ENCODE results near the gene TRPM2. TPM values are rescaled to one million over a fixed set of nuclear protein-coding genes. Genes with fewer than 3 reads are reported as not detected.

Gene TRPM2
- total and polyA plus RNA-seq, 4 experiments from 2014 or later, result 0.37 to 1.7 (median 1.3) TPM; not detected in 1

DNA sequence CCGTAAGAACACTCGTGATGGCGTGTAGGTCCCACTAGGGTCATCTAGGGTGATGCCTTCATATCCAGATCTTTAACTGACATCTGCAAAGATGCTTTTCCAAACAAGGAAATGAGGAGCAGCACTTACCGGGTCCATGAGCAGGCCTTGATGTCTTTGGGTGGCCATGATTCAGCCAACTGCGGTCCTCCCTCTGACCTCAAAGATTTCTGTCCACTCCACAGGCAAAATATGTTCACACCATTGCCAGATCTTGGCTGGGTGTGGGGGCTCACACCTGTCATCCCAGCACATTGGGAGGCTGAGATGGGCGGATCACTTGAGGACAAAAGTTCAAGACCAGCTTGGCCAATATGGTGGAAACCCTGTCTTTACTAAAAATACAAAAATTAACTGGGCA, 18.2 kb downstream of the TRPM2 start:
- intact Hi-C loops (cut with micrococcal nuclease), result no loop called here
- Histone ChIP-seq H3K27ac (ENCODE audit: low read depth, low read length) (no peak overlapping the region), H3K36me3 (ENCODE audit: insufficient read depth, low read length) (no peaks in the 10 kb centered on the region), H3K9me3 (ENCODE audit: control insufficient read depth in 1 of 2, low read length in 2 of 2) (no peaks in the 10 kb centered on the region), H3K27me3 (ENCODE audit: insufficient read depth, low read length) (no peaks in the 10 kb centered on the region), H3K4me1 (ENCODE audit: insufficient read depth, low read length) (peaks cover 18% of the 10 kb centered on the region), H3K4me3 (ENCODE audit: low read length in 2 of 2) (no peak overlapping the region)
- Mint-ChIP-seq H3K4me3 (no peak overlapping the region), H3K36me3 (no peaks in the 10 kb centered on the region), H3K27me3 (peaks cover 0 to 2% of the 10 kb centered on the region in 2 donors), H3K27ac (no peak overlapping the region), H3K9me3 (peaks cover 0 to under 1% (median 0%) of the 10 kb centered on the region in 8 donors), H3K4me1 (peaks cover 14 to 29% (median 17%) of the 10 kb centered on the region in 4 donors)
- no peak for DNase-seq
- CTCF ChIA-PET (ENCODE audit: partially characterized antibody), result no interaction called here
- POLR2A ChIA-PET (ENCODE audit: partially characterized antibody), result no interaction called here

DNA sequence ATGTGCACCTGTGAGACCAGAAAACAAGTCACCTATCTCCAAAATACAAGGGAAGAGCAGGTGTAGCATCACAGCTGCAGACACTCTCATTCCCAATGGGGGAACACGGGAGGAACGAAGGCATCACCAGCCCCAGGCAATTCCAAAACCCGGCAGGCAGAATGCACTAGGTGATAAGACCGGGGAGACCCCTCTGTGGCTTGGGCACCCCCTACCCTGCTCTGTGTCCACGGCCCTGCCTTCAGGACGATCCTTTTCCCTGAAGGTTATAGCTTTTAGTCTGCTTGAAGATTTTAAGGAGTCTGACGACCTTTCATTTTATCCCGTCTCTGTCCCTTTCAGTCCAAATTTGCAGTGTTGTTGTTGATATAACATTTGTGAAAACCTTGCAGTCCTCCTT, 19.2 kb downstream of the TRPM2 start:
- Mint-ChIP-seq H3K36me3 (no peaks in the 10 kb centered on the region), H3K4me3 (no peak overlapping the region), H3K9me3 (peaks cover 0 to under 1% (median 0%) of the 10 kb centered on the region in 8 donors), H3K27ac (no peak overlapping the region), H3K4me1 (peaks cover 14 to 29% (median 18%) of the 10 kb centered on the region in 4 donors), H3K27me3 (peaks cover 0 to 2% of the 10 kb centered on the region in 2 donors)
- Histone ChIP-seq H3K9me3 (ENCODE audit: control insufficient read depth in 1 of 2, low read length in 2 of 2) (no peaks in the 10 kb centered on the region), H3K4me3 (ENCODE audit: low read length in 2 of 2) (no peak overlapping the region), H3K27ac (ENCODE audit: low read depth, low read length) (no peak overlapping the region), H3K36me3 (ENCODE audit: insufficient read depth, low read length) (no peaks in the 10 kb centered on the region), H3K4me1 (ENCODE audit: insufficient read depth, low read length) (peaks cover 18% of the 10 kb centered on the region), H3K27me3 (ENCODE audit: insufficient read depth, low read length) (no peaks in the 10 kb centered on the region)
- intact Hi-C loops (cut with micrococcal nuclease), result no loop called here
- POLR2A ChIA-PET (ENCODE audit: partially characterized antibody), result no interaction called here
- DNase-seq, result no peak
- CTCF ChIA-PET (ENCODE audit: partially characterized antibody), result no interaction called here

DNA sequence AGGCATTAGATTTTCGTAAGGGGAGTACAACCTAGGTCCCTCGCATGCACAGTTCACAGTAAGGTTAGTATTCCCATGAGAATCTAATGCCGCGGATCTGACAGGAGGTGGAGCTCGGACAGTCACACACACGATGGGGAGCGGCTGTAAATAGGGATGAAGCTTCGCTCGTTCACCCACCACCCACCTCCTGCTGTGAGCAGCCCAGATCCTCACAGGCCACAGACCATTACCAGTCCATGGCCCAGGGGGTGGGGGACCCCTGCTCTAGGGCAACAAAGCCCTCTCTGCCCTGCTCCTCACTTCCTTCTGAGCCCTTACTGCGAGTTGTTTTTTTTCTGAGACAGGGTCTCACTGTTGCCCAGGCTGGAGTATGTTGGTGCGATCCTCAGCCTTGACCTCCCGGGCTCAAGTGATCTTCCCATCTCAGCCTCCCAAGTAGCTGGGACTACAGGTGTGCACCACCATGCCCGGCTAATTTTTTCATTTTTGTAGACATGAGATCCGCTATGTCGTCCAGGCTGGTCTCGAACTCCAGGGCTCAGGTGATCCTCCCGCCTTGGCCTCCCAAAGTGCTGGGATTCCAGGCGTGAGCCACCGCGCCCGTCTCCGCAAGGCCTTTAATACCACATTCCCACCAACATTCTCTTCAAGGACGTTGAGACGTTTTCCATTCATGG, 21.3 kb downstream of the TRPM2 start:
- peak overlapping the region in 4 of 7 donors; percentile 32 to 88 (median 68) for H3K27ac Mint-ChIP-seq
- H3K4me3 ChIP-seq (ENCODE audit: low read length in 2 of 2), result no peak overlapping the region
- H3K9me3 ChIP-seq (ENCODE audit: control insufficient read depth in 1 of 2, low read length in 2 of 2), result no peaks in the 10 kb centered on the region
- no peaks in the 10 kb centered on the region for H3K36me3 Mint-ChIP-seq
- DNase-seq, result no peak
- CTCF ChIA-PET (ENCODE audit: partially characterized antibody), result no interaction called here
- no peak overlapping the region for H3K27ac ChIP-seq (ENCODE audit: low read depth, low read length)
- no peaks in the 10 kb centered on the region for H3K36me3 ChIP-seq (ENCODE audit: insufficient read depth, low read length)
- H3K4me1 Mint-ChIP-seq, result peaks cover 14 to 25% (median 18%) of the 10 kb centered on the region in 4 donors
- H3K27me3 Mint-ChIP-seq, result no peaks in the 10 kb centered on the region
- H3K27me3 ChIP-seq (ENCODE audit: insufficient read depth, low read length), result no peaks in the 10 kb centered on the region
- POLR2A ChIA-PET (ENCODE audit: partially characterized antibody), result interaction anchor here (0.6 to 0.8 kb wide), 2 partner anchors 36 to 97 kb away, joined by 3 to 4 read pairs; partner anchors contain the start of gene CFAP410
- intact Hi-C loops (cut with micrococcal nuclease), result no loop called here
- peaks cover 18% of the 10 kb centered on the region for H3K4me1 ChIP-seq (ENCODE audit: insufficient read depth, low read length)
- H3K9me3 Mint-ChIP-seq, result peaks cover 0 to 2% (median 0%) of the 10 kb centered on the region in 8 donors
- peak overlapping the region in 7 of 8 donors; percentile 40 to 81 (median 73) for H3K4me3 Mint-ChIP-seq

DNA sequence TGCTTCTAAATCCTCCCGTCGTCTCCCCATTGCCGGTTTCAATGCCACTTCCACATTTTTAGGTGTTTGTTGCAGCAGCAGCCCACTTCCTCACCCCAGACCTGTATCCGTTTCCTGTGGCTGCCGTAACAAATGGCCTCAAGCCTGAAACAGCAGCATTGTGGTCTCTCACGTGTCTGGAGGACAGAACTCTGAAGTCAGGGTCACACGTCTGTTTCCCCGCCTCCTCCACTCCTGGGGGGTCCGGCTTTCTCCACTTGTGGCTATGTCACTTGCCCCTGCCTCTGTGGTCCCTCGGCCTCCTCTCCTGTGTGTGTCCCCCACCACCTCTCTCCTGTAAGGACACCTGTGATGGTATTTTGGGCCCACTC, 21.8 kb downstream of the TRPM2 start:
- Histone ChIP-seq H3K36me3 (ENCODE audit: insufficient read depth, low read length) (no peaks in the 10 kb centered on the region), H3K27ac (ENCODE audit: low read depth, low read length) (no peak overlapping the region), H3K4me3 (ENCODE audit: low read length in 2 of 2) (no peak overlapping the region), H3K27me3 (ENCODE audit: insufficient read depth, low read length) (no peaks in the 10 kb centered on the region), H3K9me3 (ENCODE audit: control insufficient read depth in 1 of 2, low read length in 2 of 2) (no peaks in the 10 kb centered on the region), H3K4me1 (ENCODE audit: insufficient read depth, low read length) (peaks cover 18% of the 10 kb centered on the region)
- CTCF ChIA-PET (ENCODE audit: partially characterized antibody), result no interaction called here
- H3K27me3 Mint-ChIP-seq, result no peaks in the 10 kb centered on the region
- peak overlapping the region in 7 of 8 donors; percentile 40 to 81 (median 73) for H3K4me3 Mint-ChIP-seq
- intact Hi-C loops (cut with micrococcal nuclease), result no loop called here
- POLR2A ChIA-PET (ENCODE audit: partially characterized antibody), result interaction anchor here (1.1 kb wide), 1 partner anchor 36 kb away, joined by 3 read pairs; the partner anchor contains the start of gene CFAP410
- H3K36me3 Mint-ChIP-seq, result no peaks in the 10 kb centered on the region
- H3K4me1 Mint-ChIP-seq, result peaks cover 14 to 25% (median 18%) of the 10 kb centered on the region in 4 donors
- peaks cover 0 to 2% (median 0%) of the 10 kb centered on the region in 8 donors for H3K9me3 Mint-ChIP-seq
- peak overlapping the region in 4 of 7 donors; percentile 65 to 88 (median 72) for H3K27ac Mint-ChIP-seq
- peak in 4 of 5 donors; percentile 18 to 51 (median 42) for DNase-seq

DNA sequence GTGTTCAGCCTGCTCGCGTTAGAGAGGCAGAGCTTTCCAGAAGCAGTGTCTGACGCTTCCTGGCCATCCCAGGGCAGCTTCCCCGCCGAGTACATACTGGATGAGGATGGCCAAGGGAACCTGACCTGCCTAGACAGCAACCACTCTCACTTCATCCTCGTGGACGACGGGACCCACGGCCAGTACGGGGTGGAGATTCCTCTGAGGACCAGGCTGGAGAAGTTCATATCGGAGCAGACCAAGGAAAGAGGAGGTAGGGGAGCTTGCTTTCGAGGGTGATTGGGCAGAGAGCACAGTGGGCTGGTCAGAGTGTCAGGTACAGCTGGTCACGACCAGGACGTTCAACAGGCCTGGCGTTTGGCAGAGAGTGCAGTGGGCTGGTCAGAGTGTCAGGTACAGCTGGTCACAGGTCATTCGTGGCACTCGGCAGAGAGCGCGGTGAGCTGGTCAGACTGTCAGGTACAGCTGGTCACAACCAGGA, 22.4 kb downstream of the TRPM2 start:
- peak overlapping the region in 1 of 7 donors; percentile 24 for H3K27ac Mint-ChIP-seq
- Histone ChIP-seq H3K4me1 (ENCODE audit: insufficient read depth, low read length) (peaks cover 18% of the 10 kb centered on the region), H3K4me3 (ENCODE audit: low read length in 2 of 2) (no peak overlapping the region), H3K9me3 (ENCODE audit: control insufficient read depth in 1 of 2, low read length in 2 of 2) (no peaks in the 10 kb centered on the region), H3K27ac (ENCODE audit: low read depth, low read length) (no peak overlapping the region), H3K36me3 (ENCODE audit: insufficient read depth, low read length) (no peaks in the 10 kb centered on the region), H3K27me3 (ENCODE audit: insufficient read depth, low read length) (no peaks in the 10 kb centered on the region)
- peaks cover 0 to 4% (median 0%) of the 10 kb centered on the region in 8 donors for H3K9me3 Mint-ChIP-seq
- H3K4me1 Mint-ChIP-seq, result peaks cover 14 to 25% (median 18%) of the 10 kb centered on the region in 4 donors
- no peaks in the 10 kb centered on the region for H3K36me3 Mint-ChIP-seq
- H3K27me3 Mint-ChIP-seq, result no peaks in the 10 kb centered on the region
- ChIA-PET POLR2A (ENCODE audit: partially characterized antibody) (interaction anchor here (1.1 kb wide), 1 partner anchor 37 kb away, joined by 3 read pairs; the partner anchor contains the start of gene CFAP410), CTCF (ENCODE audit: partially characterized antibody) (no interaction called here)
- H3K4me3 Mint-ChIP-seq, result peak overlapping the region in 3 of 8 donors; percentile 40 to 73 (median 46)
- no peak for DNase-seq
- intact Hi-C loops (cut with micrococcal nuclease), result no loop called here

DNA sequence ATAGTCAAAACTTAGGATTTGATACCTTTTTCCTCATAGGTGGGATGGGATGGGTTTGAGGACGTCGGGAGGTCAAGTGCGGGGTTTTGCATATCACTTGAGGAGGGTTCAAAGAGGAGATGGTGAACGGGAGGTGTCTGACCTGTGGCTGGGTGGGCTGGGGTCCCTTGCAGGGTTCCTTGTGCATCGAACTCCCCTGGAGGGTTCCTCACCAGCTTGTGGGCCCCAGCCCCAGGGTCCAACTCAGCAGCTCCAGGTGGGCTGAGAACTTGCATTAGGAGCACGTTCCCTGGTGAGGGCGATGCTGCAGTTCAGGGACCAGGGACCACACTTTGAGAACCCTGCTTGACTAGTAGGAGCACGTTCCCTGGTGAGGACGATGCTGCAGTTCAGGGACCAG, 23.2 kb downstream of the TRPM2 start:
- Histone ChIP-seq H3K4me3 (ENCODE audit: low read length in 2 of 2) (no peak overlapping the region), H3K27me3 (ENCODE audit: insufficient read depth, low read length) (no peaks in the 10 kb centered on the region), H3K4me1 (ENCODE audit: insufficient read depth, low read length) (peaks cover 18% of the 10 kb centered on the region), H3K36me3 (ENCODE audit: insufficient read depth, low read length) (no peaks in the 10 kb centered on the region), H3K27ac (ENCODE audit: low read depth, low read length) (no peak overlapping the region), H3K9me3 (ENCODE audit: control insufficient read depth in 1 of 2, low read length in 2 of 2) (no peaks in the 10 kb centered on the region)
- Mint-ChIP-seq H3K9me3 (peaks cover 0 to 4% (median 0%) of the 10 kb centered on the region in 8 donors), H3K27me3 (no peaks in the 10 kb centered on the region), H3K4me3 (no peak overlapping the region), H3K27ac (no peak overlapping the region), H3K4me1 (peaks cover 14 to 25% (median 18%) of the 10 kb centered on the region in 4 donors), H3K36me3 (no peaks in the 10 kb centered on the region)
- ChIA-PET CTCF (ENCODE audit: partially characterized antibody) (no interaction called here), POLR2A (ENCODE audit: partially characterized antibody) (no interaction called here)
- no peak for DNase-seq
- intact Hi-C loops (cut with micrococcal nuclease), result no loop called here

DNA sequence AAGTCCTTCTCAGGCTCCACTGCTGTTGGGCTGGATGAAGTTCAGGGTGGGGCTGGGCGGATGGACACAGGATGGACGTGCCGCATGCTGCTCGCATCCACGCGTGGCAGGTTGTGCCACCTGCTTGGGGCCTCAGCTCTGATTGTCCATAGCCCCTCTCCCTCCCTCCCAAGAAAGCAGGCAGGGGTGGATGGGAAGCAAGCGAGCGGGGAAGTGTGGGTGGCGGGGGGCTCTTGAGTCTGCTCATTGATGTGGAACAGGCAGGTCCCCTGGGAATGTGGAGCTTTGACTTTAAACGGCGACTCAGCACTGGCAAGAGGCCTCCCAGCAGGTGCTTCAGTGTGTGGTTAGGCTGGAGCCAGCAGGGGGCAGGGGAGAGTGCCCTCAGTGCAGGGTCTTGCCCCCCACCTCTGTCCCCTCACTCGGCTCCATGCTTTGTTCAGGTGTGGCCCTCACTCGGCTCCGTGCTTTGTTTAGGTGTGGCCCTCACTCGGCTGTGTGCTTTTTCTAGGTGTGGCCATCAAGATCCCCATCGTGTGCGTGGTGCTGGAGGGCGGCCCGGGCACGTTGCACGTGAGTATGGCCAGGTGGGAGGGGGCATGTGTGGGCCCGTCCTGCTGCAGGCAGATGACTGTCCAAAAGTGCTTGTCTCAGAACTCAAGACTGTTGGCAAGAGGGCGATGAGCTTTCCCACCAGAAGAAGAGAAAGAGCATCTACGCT, 23.9 kb downstream of the TRPM2 start:
- Histone ChIP-seq H3K36me3 (ENCODE audit: insufficient read depth, low read length) (no peaks in the 10 kb centered on the region), H3K27ac (ENCODE audit: low read depth, low read length) (no peak overlapping the region), H3K27me3 (ENCODE audit: insufficient read depth, low read length) (no peaks in the 10 kb centered on the region), H3K9me3 (ENCODE audit: control insufficient read depth in 1 of 2, low read length in 2 of 2) (no peaks in the 10 kb centered on the region), H3K4me1 (ENCODE audit: insufficient read depth, low read length) (peaks cover 18% of the 10 kb centered on the region), H3K4me3 (ENCODE audit: low read length in 2 of 2) (no peak overlapping the region)
- ChIA-PET CTCF (ENCODE audit: partially characterized antibody) (no interaction called here), POLR2A (ENCODE audit: partially characterized antibody) (no interaction called here)
- Mint-ChIP-seq H3K27ac (no peak overlapping the region), H3K36me3 (peaks cover 4 to 6% of the 10 kb centered on the region in 2 donors), H3K27me3 (no peaks in the 10 kb centered on the region), H3K4me1 (peaks cover 14 to 25% (median 18%) of the 10 kb centered on the region in 4 donors), H3K9me3 (peaks cover 0 to 9% (median 4%) of the 10 kb centered on the region in 8 donors), H3K4me3 (no peak overlapping the region)
- intact Hi-C loops (cut with micrococcal nuclease), result no loop called here
- no peak for DNase-seq
